Liver (tissue), 9 donors: ENCODE results near the gene SPATA17. TPM values are rescaled to one million over a fixed set of nuclear protein-coding genes. Genes with fewer than 3 reads are reported as not detected.

ENCODE experiments used
- DNase-seq: peaks from one replicate; pipeline ENCODE4 v3.0.0-alpha.2; 2017; ENCODE audit warnings: low spot score
- H3K27ac ChIP-seq, 2 donors: one replicate each; pipeline ENCODE4 v1.7.0; 2013; ENCODE audit warnings: inconsistent platforms in 2 of 2, low read length in 2 of 2, control low read depth in 1 of 2, low read depth in 1 of 2, mild to moderate bottlenecking in 1 of 2
- H3K27me3 ChIP-seq, 4 donors: one replicate each; pipeline versions ENCODE4 v1.6.1 to v1.7.0; 2013; ENCODE audit warnings: low read length in 3 of 4, inconsistent platforms in 1 of 4, mild to moderate bottlenecking in 1 of 4, moderate library complexity in 1 of 4; ENCODE audit not compliant: control insufficient read depth in 4 of 4, insufficient read depth in 4 of 4
- H3K36me3 ChIP-seq, 4 donors: one replicate each; pipeline versions ENCODE4 v1.6.1 to v1.7.0; 2013; ENCODE audit warnings: low read length in 3 of 4, mild to moderate bottlenecking in 3 of 4, low read depth in 1 of 4, moderate library complexity in 1 of 4; ENCODE audit not compliant: control insufficient read depth in 4 of 4, insufficient read depth in 3 of 4
- H3K4me1 ChIP-seq, 4 donors: one replicate each; pipeline versions ENCODE4 v1.6.1 to v1.7.0; 2013; ENCODE audit warnings: low read length in 3 of 4, mild to moderate bottlenecking in 3 of 4, moderate library complexity in 1 of 4; ENCODE audit not compliant: control insufficient read depth in 4 of 4, insufficient read depth in 4 of 4
- H3K4me3 ChIP-seq, 3 donors: one replicate each; pipeline versions ENCODE4 v1.6.1 to v1.7.0; 2013; ENCODE audit warnings: low read length in 3 of 3, control low read depth in 1 of 3, low read depth in 1 of 3, mild to moderate bottlenecking in 1 of 3
- H3K9ac ChIP-seq, 2 donors: one replicate each; pipeline ENCODE4 v1.7.0; 2013; ENCODE audit warnings: low read length in 2 of 2, mild to moderate bottlenecking in 2 of 2, moderate library complexity in 2 of 2, control low read depth in 1 of 2, low read depth in 1 of 2
- H3K9me3 ChIP-seq, 4 donors: one replicate each; pipeline versions ENCODE4 v1.6.1 to v1.7.0; 2013; ENCODE audit warnings: low read length in 3 of 4; ENCODE audit not compliant: control insufficient read depth in 4 of 4
- CTCF ChIP-seq: fragments of 150-350 bp; IDR thresholded peaks from 2 replicates; pipeline ENCODE4 v1.5.1; 2017; ENCODE audit warnings: improper control_type of control experiment, low read depth, low read length; ENCODE audit not compliant: missing input control
- EGR1 ChIP-seq, 2 donors: IDR thresholded peaks; 2 replicates each; pipeline ENCODE4 v1.6.1; 2016 to 2018; ENCODE audit warnings: antibody characterized with exemption in 2 of 2, low read depth in 2 of 2
- FOXA1 ChIP-seq: IDR thresholded peaks from 2 replicates; pipeline ENCODE4 v1.6.1; 2016; ENCODE audit warnings: antibody characterized with exemption
- FOXA2 ChIP-seq: IDR thresholded peaks from 2 replicates; pipeline ENCODE4 v1.6.1; 2016; ENCODE audit warnings: antibody characterized with exemption
- GABPA ChIP-seq, 2 donors: IDR thresholded peaks in 1 of 2; conservative IDR thresholded peaks in 1 of 2; 2 replicates each; pipeline ENCODE4 v1.6.1; 2016; ENCODE audit warnings: antibody characterized with exemption in 2 of 2, mild to moderate bottlenecking in 1 of 2, moderate library complexity in 1 of 2
- HNF4A ChIP-seq, 2 donors: conservative IDR thresholded peaks; 2 replicates each; pipeline ENCODE4 v1.6.1; 2016; ENCODE audit warnings: antibody characterized with exemption in 2 of 2, mild to moderate bottlenecking in 2 of 2
- HNF4G ChIP-seq: IDR thresholded peaks from 2 replicates; pipeline ENCODE4 v1.6.1; 2016; ENCODE audit warnings: antibody characterized with exemption
- JUND ChIP-seq, 2 donors: IDR thresholded peaks; 2 replicates each; pipeline ENCODE4 v1.6.1; 2016; ENCODE audit warnings: antibody characterized with exemption in 2 of 2
- NR2F2 ChIP-seq: IDR thresholded peaks from 2 replicates; pipeline ENCODE4 v1.6.1; 2016; ENCODE audit warnings: antibody characterized with exemption
- RAD21 ChIP-seq, 2 donors: IDR thresholded peaks; 2 replicates each; pipeline ENCODE4 v1.6.1; 2016; ENCODE audit warnings: antibody characterized with exemption in 2 of 2, mild to moderate bottlenecking in 2 of 2
- RXRA ChIP-seq, 2 donors: IDR thresholded peaks; 2 replicates each; pipeline ENCODE4 v1.6.1; 2017 to 2018; ENCODE audit warnings: antibody characterized with exemption in 2 of 2, mild to moderate bottlenecking in 1 of 2
- SP1 ChIP-seq: IDR thresholded peaks from 2 replicates; pipeline ENCODE4 v1.6.1; 2018; ENCODE audit warnings: antibody characterized with exemption, mild to moderate bottlenecking
- TAF1 ChIP-seq: conservative IDR thresholded peaks from 2 replicates; pipeline ENCODE4 v1.6.1; 2016; ENCODE audit warnings: antibody characterized with exemption, mild to moderate bottlenecking
- YY1 ChIP-seq: IDR thresholded peaks from 2 replicates; pipeline ENCODE4 v1.6.1; 2016; ENCODE audit warnings: antibody characterized with exemption, mild to moderate bottlenecking
- WGBS: extraction: QIAGEN DNeasy Blood & Tissue Kit; methylation state at CpG from one replicate; pipeline ENCODE4 v1.1.7; 2013; 5-methylcytosine and 5-hydroxymethylcytosine counted together
- polyA plus RNA-seq, 2 donors: library from polyadenylated mRNA; stranded (reverse) in 1 of 2; unstranded in 1 of 2; fragments of 200-250 nt in 1 of 2; fragments of >200 nt in 1 of 2; fragmentation: Nextera tagmentation in 1 of 2; extraction: Ambion mirVana in 1 of 2; gene quantifications; one replicate each; pipeline versions ENCODE4 v1.2.1 to v1.2.3, GENCODE V29; 2013 to 2015
- total RNA-seq, 2 donors: library from RNA; depleted of rRNA; stranded (reverse); fragments of >200 nt; gene quantifications; one replicate each; pipeline ENCODE4 v1.2.3, GENCODE V29; 2014
- TF ChIP-seq, protein P1 (sequence below): IDR thresholded peaks from 2 replicates; pipeline ENCODE4 v1.6.1; 2016; ENCODE audit warnings: antibody characterized with exemption
- TF ChIP-seq, protein P2 (sequence below): IDR thresholded peaks from 2 replicates; pipeline ENCODE4 v1.6.1; 2016; ENCODE audit warnings: antibody characterized with exemption
- TF ChIP-seq, protein P3 (sequence below): IDR thresholded peaks from 2 replicates; pipeline ENCODE4 v1.6.1; 2016; ENCODE audit warnings: antibody characterized with exemption
- TF ChIP-seq, protein P4 (sequence below): IDR thresholded peaks from 2 replicates; pipeline ENCODE4 v1.6.1; 2016; ENCODE audit warnings: antibody characterized with exemption, mild to moderate bottlenecking
- donor health status: healthy.
- donor health status: healthy.
- donor health status: healthy.
- donor health status: healthy.
- donor health status: healthy.

SPATA17 gene
- total and polyA plus RNA-seq, 4 donors = 0.08 TPM; not detected in 2

DNA sequence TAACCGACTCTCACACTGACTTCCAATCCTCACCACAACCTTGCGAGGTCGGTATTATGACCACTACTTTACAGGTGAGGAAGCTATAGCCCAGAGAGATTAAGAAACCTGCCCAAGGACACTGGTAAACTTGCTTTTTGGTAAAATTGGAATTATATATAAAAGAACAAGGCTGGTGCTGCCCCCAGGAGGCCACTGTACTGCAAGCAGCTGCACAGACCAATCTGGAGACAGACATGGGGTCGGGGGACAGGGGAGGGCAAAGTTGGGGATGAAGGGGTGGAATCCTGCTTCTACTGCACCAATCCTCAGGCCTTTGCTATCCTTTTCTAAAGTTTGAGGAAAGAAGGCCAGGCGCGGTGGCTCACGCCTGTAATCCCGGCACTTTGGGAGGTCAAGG lies 280.8 kb downstream of the SPATA17 start (continued):
- TF ChIP-seq CTCF = no peak
- no peak for TF ChIP-seq TAF1
- TF ChIP-seq NR2F2 = no peak
- TF ChIP-seq FOXA2 = no peak
- TF ChIP-seq GABPA (IDR thresholded peaks at IDR 0.05 in 1 of 2, conservative IDR thresholded peaks at IDR 0.05 in 1 of 2) = no peak
- no peak for TF ChIP-seq RAD21 (IDR thresholded peaks at IDR 0.05)

GRCh38 chr1:217917281-217917887 lies 286.2 kb downstream of the SPATA17 start:
- no peak for DNase-seq
- peaks cover 0 to 8% (median 2%) of the 10 kb centered on the region in 4 donors for H3K27me3 ChIP-seq
- H3K9me3 ChIP-seq = no peaks in the 10 kb centered on the region
- H3K9ac ChIP-seq = no peak overlapping the region
- H3K4me3 ChIP-seq = no peak overlapping the region
- TF ChIP-seq YY1 (no peak), EGR1 (IDR thresholded peaks at IDR 0.05; ENCODE audit: low read depth in 2 of 2) (no peak), GABPA (IDR thresholded peaks at IDR 0.05 in 1 of 2, conservative IDR thresholded peaks at IDR 0.05 in 1 of 2) (no peak), HNF4G (no peak), CTCF (no peak), TAF1 (no peak), HNF4A (conservative IDR thresholded peaks at IDR 0.05) (no peak), NR2F2 (no peak), JUND (IDR thresholded peaks at IDR 0.05) (no peak), RXRA (IDR thresholded peaks at IDR 0.05) (no peak), RAD21 (IDR thresholded peaks at IDR 0.05) (no peak), FOXA2 (no peak), SP1 (no peak), FOXA1 (no peak)
- TF ChIP-seq, protein P1, sequence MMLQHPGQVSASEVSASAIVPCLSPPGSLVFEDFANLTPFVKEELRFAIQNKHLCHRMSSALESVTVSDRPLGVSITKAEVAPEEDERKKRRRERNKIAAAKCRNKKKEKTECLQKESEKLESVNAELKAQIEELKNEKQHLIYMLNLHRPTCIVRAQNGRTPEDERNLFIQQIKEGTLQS = no peak
- TF ChIP-seq, protein P2, sequence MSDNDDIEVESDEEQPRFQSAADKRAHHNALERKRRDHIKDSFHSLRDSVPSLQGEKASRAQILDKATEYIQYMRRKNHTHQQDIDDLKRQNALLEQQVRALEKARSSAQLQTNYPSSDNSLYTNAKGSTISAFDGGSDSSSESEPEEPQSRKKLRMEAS = no peak
- TF ChIP-seq, protein P3, sequence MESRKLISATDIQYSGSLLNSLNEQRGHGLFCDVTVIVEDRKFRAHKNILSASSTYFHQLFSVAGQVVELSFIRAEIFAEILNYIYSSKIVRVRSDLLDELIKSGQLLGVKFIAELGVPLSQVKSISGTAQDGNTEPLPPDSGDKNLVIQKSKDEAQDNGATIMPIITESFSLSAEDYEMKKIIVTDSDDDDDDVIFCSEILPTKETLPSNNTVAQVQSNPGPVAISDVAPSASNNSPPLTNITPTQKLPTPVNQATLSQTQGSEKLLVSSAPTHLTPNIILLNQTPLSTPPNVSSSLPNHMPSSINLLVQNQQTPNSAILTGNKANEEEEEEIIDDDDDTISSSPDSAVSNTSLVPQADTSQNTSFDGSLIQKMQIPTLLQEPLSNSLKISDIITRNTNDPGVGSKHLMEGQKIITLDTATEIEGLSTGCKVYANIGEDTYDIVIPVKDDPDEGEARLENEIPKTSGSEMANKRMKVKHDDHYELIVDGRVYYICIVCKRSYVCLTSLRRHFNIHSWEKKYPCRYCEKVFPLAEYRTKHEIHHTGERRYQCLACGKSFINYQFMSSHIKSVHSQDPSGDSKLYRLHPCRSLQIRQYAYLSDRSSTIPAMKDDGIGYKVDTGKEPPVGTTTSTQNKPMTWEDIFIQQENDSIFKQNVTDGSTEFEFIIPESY = no peak
- TF ChIP-seq, protein P4, sequence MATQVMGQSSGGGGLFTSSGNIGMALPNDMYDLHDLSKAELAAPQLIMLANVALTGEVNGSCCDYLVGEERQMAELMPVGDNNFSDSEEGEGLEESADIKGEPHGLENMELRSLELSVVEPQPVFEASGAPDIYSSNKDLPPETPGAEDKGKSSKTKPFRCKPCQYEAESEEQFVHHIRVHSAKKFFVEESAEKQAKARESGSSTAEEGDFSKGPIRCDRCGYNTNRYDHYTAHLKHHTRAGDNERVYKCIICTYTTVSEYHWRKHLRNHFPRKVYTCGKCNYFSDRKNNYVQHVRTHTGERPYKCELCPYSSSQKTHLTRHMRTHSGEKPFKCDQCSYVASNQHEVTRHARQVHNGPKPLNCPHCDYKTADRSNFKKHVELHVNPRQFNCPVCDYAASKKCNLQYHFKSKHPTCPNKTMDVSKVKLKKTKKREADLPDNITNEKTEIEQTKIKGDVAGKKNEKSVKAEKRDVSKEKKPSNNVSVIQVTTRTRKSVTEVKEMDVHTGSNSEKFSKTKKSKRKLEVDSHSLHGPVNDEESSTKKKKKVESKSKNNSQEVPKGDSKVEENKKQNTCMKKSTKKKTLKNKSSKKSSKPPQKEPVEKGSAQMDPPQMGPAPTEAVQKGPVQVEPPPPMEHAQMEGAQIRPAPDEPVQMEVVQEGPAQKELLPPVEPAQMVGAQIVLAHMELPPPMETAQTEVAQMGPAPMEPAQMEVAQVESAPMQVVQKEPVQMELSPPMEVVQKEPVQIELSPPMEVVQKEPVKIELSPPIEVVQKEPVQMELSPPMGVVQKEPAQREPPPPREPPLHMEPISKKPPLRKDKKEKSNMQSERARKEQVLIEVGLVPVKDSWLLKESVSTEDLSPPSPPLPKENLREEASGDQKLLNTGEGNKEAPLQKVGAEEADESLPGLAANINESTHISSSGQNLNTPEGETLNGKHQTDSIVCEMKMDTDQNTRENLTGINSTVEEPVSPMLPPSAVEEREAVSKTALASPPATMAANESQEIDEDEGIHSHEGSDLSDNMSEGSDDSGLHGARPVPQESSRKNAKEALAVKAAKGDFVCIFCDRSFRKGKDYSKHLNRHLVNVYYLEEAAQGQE = no peak
- no peaks in the 10 kb centered on the region for H3K36me3 ChIP-seq
- H3K27ac ChIP-seq = no peak overlapping the region
- WGBS = 52% methylated on average over 13 of the region's 13 CpGs
- no peaks in the 10 kb centered on the region for H3K4me1 ChIP-seq
